Measurements from ENCODE around the gene TXLNA.

DNA sequence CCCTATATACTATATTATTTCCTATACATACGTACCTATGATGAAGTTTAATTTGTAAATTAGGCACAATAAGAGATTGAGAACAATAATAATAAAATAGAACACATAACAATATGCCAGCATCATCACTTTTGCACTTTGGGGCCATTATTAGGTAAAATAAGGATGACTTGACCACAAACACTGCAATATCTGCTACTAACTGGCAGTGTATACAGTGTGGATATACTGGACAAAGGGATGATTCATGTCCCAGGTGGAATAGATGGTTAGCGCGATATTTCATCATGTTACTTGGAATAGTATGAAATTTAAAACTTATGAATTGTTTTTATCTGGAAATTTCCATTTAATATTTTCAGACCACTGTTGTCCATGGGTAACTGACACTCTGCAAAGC lies 35.4 kb upstream of the TXLNA start:
- TF ChIP-seq, protein P1, sequence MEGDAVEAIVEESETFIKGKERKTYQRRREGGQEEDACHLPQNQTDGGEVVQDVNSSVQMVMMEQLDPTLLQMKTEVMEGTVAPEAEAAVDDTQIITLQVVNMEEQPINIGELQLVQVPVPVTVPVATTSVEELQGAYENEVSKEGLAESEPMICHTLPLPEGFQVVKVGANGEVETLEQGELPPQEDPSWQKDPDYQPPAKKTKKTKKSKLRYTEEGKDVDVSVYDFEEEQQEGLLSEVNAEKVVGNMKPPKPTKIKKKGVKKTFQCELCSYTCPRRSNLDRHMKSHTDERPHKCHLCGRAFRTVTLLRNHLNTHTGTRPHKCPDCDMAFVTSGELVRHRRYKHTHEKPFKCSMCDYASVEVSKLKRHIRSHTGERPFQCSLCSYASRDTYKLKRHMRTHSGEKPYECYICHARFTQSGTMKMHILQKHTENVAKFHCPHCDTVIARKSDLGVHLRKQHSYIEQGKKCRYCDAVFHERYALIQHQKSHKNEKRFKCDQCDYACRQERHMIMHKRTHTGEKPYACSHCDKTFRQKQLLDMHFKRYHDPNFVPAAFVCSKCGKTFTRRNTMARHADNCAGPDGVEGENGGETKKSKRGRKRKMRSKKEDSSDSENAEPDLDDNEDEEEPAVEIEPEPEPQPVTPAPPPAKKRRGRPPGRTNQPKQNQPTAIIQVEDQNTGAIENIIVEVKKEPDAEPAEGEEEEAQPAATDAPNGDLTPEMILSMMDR (IDR thresholded peaks at IDR 0.05; ENCODE audit: low read length) = no peak
- no peak for TF ChIP-seq EZH2 (IDR thresholded peaks at IDR 0.05; ENCODE audit: borderline replicate concordance, low read length)

Measured in OCI-LY1 (cell line).